ENCODE measurements around the gene PALLD. TPM values are rescaled to one million over a fixed set of nuclear protein-coding genes. Genes with fewer than 3 reads are reported as not detected.

PALLD gene
- total RNA-seq, 1 experiment from 2014 or later, result 23.7 TPM

DNA sequence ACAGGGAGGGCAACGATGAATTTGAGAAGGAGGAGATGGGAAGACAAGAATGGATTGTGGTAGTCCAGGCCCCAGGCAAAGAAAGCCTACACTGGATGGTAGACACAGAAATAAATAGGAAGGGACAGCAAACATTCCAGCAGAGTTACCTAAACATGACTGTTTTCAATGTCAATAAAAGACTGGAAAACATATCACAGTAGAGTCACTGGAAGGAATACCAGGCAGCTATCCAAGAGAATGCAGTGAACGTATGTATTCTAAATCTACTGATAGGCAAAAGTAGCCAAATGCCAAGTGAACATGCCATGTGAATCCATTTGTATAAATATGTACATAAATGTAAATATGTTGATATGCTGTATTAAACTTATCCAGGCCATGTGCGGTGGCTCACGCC, 183.0 kb downstream of the PALLD start (continued):
- no peak for TF ChIP-seq FOXP4 (CRISPR knock-in tag; IDR thresholded peaks at IDR 0.05)
- no peak for TF ChIP-seq ZNF671 (CRISPR knock-in tag; IDR thresholded peaks at IDR 0.05)

GRCh38 chr4:168682898-168683500, 186.1 kb downstream of the PALLD start:
- Mint-ChIP-seq H3K9me3 (peaks cover 6% of the 10 kb centered on the region), H3K36me3 (no peaks in the 10 kb centered on the region), H3K4me3 (no peak overlapping the region), H3K27me3 (ENCODE audit: low read depth) (no peaks in the 10 kb centered on the region), H3K4me1 (peaks cover 7% of the 10 kb centered on the region), H3K27ac (no peak overlapping the region; the same call in 1 of the 2 replicates)
- POLR2A ChIA-PET, result no interaction called here
- no peak for DNase-seq (ENCODE audit: low spot score)
- no peak for ATAC-seq
- CTCF ChIA-PET, result interaction anchor here (1.0 to 1.3 kb wide), 2 partner anchors 97 to 260 kb away, joined by 3 read pairs; no protein-coding TSS in a partner anchor
- TF ChIP-seq, protein P1, sequence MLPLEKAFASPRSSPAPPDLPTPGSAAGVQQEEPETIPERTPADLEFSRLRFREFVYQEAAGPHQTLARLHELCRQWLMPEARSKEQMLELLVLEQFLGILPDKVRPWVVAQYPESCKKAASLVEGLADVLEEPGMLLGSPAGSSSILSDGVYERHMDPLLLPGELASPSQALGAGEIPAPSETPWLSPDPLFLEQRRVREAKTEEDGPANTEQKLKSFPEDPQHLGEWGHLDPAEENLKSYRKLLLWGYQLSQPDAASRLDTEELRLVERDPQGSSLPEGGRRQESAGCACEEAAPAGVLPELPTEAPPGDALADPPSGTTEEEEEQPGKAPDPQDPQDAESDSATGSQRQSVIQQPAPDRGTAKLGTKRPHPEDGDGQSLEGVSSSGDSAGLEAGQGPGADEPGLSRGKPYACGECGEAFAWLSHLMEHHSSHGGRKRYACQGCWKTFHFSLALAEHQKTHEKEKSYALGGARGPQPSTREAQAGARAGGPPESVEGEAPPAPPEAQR (CRISPR knock-in tag; IDR thresholded peaks at IDR 0.05), result no peak
- TF ChIP-seq CREB1 (CRISPR knock-in tag; IDR thresholded peaks at IDR 0.05), result no peak

- no peaks in the 10 kb centered on the region for H3K27me3 Mint-ChIP-seq (ENCODE audit: low read depth)
- DNase-seq (ENCODE audit: low spot score), result no peak
- TF ChIP-seq CDX4 (CRISPR knock-in tag; IDR thresholded peaks at IDR 0.05; ENCODE audit: borderline replicate concordance) (no peak), MYBL2 (CRISPR knock-in tag; IDR thresholded peaks at IDR 0.05) (no peak), ELF4 (CRISPR knock-in tag; IDR thresholded peaks at IDR 0.05; ENCODE audit: low read depth) (no peak), MLX (CRISPR knock-in tag; IDR thresholded peaks at IDR 0.05) (no peak), AR (CRISPR knock-in tag; IDR thresholded peaks at IDR 0.05) (no peak), NR1H2 (CRISPR knock-in tag; IDR thresholded peaks at IDR 0.05) (no peak), E2F5 (CRISPR knock-in tag; IDR thresholded peaks at IDR 0.05) (no peak)
- no peaks in the 10 kb centered on the region for H3K36me3 Mint-ChIP-seq
- H3K9me3 Mint-ChIP-seq, result peaks cover 6% of the 10 kb centered on the region
- peaks cover 7% of the 10 kb centered on the region for H3K4me1 Mint-ChIP-seq
- POLR2A ChIA-PET, result no interaction called here
- no peak for ATAC-seq
- H3K27ac Mint-ChIP-seq, result no peak overlapping the region
- CTCF ChIA-PET, result interaction anchor here (1.3 kb wide), 1 partner anchor 260 kb away, joined by 3 read pairs; no protein-coding TSS in a partner anchor
- H3K4me3 Mint-ChIP-seq, result no peak overlapping the region
Measured at GRCh38 chr4:168683595-168683994, 186.7 kb downstream of the PALLD start.

All from WTC11 (cell line).